Astrocyte (in vitro differentiated cells and primary cell): Measurements from ENCODE around the gene ABHD4.

Experiments
- CTCF ChIP-seq: IDR thresholded peaks from 2 replicates; pipeline ENCODE4 v1.5.1; 2011; ENCODE audit warnings: low read depth, mild to moderate bottlenecking, inconsistent platforms, low read length, moderate library complexity; ENCODE audit not compliant: insufficient read depth
- EZH2 ChIP-seq: IDR thresholded peaks from 2 replicates; pipeline ENCODE4 v1.6.1; 2012; ENCODE audit warnings: mild to moderate bottlenecking, low read length, inconsistent platforms; ENCODE audit not compliant: insufficient read depth

DNA sequence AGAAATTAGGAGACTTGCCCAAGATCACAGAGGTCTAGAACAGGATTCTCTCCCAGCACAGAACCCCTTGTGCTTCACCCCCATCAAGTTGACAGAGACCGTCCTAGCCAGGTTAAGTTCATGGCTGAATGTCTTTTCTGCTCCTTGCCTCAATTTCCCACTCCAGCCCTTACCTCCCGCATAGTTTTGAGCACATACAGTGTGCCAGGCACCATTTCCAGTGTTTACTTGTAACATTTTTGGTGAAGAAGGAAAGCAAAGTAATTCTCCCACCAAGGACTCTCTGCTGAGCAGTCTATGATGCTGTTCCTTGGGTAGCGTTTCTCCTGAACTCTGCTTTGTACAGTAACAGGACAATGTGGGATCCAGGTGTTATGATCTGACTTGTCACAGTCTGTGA lies 1.2 kb downstream of the ABHD4 start:
- TF ChIP-seq EZH2 (no peak), CTCF (no peak)
